Measurements from ENCODE around the gene FOXG1. TPM values are rescaled to one million over a fixed set of nuclear protein-coding genes. Genes with fewer than 3 reads are reported as not detected.

Gene FOXG1
- total and polyA plus RNA-seq, 2 donors from 2014 or later: not detected

DNA sequence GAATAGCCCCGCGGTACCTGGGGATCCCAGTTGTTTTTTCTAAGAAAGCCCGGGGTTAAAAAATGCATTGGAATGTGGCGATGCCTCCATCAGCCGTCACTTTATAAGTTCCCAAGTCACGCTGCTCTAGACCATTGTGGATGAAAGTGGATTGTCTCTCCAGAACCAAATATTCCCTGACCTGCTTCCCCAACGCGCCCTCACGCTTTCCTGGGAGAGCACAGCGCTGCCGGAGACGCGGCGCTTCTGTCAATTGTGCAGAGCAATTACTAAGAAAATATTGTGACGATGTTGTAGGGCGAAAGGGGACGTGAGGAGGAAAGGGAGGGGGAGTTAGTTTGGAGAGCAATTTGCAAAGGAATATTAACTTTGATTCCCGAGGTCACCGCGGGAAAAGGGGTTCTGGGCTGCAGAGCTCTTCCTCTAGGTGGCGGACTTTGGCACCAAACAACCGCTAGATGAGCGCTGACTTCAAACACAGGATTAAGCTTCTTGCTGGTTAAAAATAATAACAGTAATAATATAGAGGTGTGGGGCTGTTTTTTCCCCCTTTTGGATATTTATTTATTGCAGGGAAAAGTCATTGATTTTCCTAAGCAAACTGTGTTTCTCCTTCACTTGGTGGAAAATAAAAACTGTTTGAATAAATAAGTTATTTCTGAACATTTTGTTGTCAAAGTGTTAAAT lies 9.6 kb upstream of the FOXG1 start:
- peak in 3 of 5 donors; percentile 47 to 78 (median 59) for DNase-seq
- intact Hi-C loops (cut with DNase I): loop anchor here (10.0 kb wide), 2 partner anchors 778 to 1458 kb away; no protein-coding TSS in a partner anchor
- TF ChIP-seq, protein P1, sequence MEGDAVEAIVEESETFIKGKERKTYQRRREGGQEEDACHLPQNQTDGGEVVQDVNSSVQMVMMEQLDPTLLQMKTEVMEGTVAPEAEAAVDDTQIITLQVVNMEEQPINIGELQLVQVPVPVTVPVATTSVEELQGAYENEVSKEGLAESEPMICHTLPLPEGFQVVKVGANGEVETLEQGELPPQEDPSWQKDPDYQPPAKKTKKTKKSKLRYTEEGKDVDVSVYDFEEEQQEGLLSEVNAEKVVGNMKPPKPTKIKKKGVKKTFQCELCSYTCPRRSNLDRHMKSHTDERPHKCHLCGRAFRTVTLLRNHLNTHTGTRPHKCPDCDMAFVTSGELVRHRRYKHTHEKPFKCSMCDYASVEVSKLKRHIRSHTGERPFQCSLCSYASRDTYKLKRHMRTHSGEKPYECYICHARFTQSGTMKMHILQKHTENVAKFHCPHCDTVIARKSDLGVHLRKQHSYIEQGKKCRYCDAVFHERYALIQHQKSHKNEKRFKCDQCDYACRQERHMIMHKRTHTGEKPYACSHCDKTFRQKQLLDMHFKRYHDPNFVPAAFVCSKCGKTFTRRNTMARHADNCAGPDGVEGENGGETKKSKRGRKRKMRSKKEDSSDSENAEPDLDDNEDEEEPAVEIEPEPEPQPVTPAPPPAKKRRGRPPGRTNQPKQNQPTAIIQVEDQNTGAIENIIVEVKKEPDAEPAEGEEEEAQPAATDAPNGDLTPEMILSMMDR (IDR thresholded peaks at IDR 0.05; ENCODE audit: borderline replicate concordance, extremely low read depth, insufficient read depth): no peak
- Histone ChIP-seq H3K4me3 (ENCODE audit: low read length in 3 of 3) (no peak overlapping the region), H3K9ac (ENCODE audit: low read length in 3 of 3) (no peak overlapping the region), H3K4me1 (ENCODE audit: control insufficient read depth in 2 of 3, insufficient read depth in 2 of 3, low read depth in 1 of 3, low read length in 3 of 3) (peaks cover 0 to 9% (median 0%) of the 10 kb centered on the region in 3 donors), H3K9me3 (ENCODE audit: control insufficient read depth in 2 of 3, insufficient read depth in 1 of 3, low read length in 3 of 3) (no peaks in the 10 kb centered on the region), H3K36me3 (ENCODE audit: control insufficient read depth in 2 of 3, insufficient read depth in 3 of 3, low read length in 3 of 3) (no peaks in the 10 kb centered on the region), H3K27ac (ENCODE audit: low read depth in 2 of 2, low read length in 2 of 2) (no peak overlapping the region), H3K27me3 (ENCODE audit: control insufficient read depth, insufficient read depth, low read length) (peaks cover 71% of the 10 kb centered on the region)
- no peak for FAIRE-seq

DNA sequence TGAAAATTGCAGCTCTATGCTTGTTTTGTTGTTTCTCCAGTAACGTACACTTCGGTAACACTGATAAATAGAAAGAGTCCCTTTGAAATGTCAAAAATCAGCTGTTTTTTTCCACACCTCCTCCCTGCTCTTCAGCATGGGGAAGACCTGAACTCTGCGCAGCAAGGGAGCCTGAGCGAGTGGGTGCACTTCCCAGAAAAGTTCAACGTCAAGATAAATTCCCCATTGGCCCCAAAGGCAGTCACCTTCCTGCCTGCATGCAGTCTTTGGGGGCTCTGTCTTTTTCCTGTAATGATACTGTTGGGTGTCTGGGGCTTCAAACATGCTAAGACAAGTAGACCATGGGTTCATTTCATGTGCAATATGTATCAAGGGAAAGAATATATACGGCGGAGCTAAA lies 8.8 kb upstream of the FOXG1 start:
- no peak for FAIRE-seq
- Histone ChIP-seq H3K9ac (ENCODE audit: low read length in 3 of 3) (no peak overlapping the region), H3K9me3 (ENCODE audit: control insufficient read depth in 2 of 3, insufficient read depth in 1 of 3, low read length in 3 of 3) (no peaks in the 10 kb centered on the region), H3K27me3 (ENCODE audit: control insufficient read depth, insufficient read depth, low read length) (peaks cover 79% of the 10 kb centered on the region), H3K36me3 (ENCODE audit: control insufficient read depth in 2 of 3, insufficient read depth in 3 of 3, low read length in 3 of 3) (no peaks in the 10 kb centered on the region), H3K4me3 (ENCODE audit: low read length in 3 of 3) (no peak overlapping the region), H3K4me1 (ENCODE audit: control insufficient read depth in 2 of 3, insufficient read depth in 2 of 3, low read depth in 1 of 3, low read length in 3 of 3) (peaks cover 0 to 9% (median 0%) of the 10 kb centered on the region in 3 donors), H3K27ac (ENCODE audit: low read depth in 2 of 2, low read length in 2 of 2) (no peak overlapping the region)
- TF ChIP-seq, protein P1 (IDR thresholded peaks at IDR 0.05; ENCODE audit: borderline replicate concordance, extremely low read depth, insufficient read depth): no peak
- intact Hi-C loops (cut with DNase I): loop anchor here (10.0 kb wide), 2 partner anchors 777 to 1457 kb away; no protein-coding TSS in a partner anchor
- no peak for DNase-seq

- TF ChIP-seq, protein P1 (IDR thresholded peaks at IDR 0.05; ENCODE audit: borderline replicate concordance, extremely low read depth, insufficient read depth): no peak
- H3K9me3 ChIP-seq (ENCODE audit: control insufficient read depth in 2 of 3, insufficient read depth in 1 of 3, low read length in 3 of 3): no peaks in the 10 kb centered on the region
- intact Hi-C loops (cut with DNase I): loop anchor here (10.0 kb wide), 2 partner anchors 776 to 1456 kb away; no protein-coding TSS in a partner anchor
- H3K9ac ChIP-seq (ENCODE audit: low read length in 3 of 3): no peak overlapping the region
- peak in 1 of 5 donors; percentile 19 for DNase-seq
- H3K4me3 ChIP-seq (ENCODE audit: low read length in 3 of 3): no peak overlapping the region
- no peak for FAIRE-seq
- no peak overlapping the region for H3K27ac ChIP-seq (ENCODE audit: low read depth in 2 of 2, low read length in 2 of 2)
- no peaks in the 10 kb centered on the region for H3K36me3 ChIP-seq (ENCODE audit: control insufficient read depth in 2 of 3, insufficient read depth in 3 of 3, low read length in 3 of 3)
- H3K27me3 ChIP-seq (ENCODE audit: control insufficient read depth, insufficient read depth, low read length): peaks cover 82% of the 10 kb centered on the region
- H3K4me1 ChIP-seq (ENCODE audit: control insufficient read depth in 2 of 3, insufficient read depth in 2 of 3, low read depth in 1 of 3, low read length in 3 of 3): peaks cover 0 to 9% (median 0%) of the 10 kb centered on the region in 3 donors
Measured at GRCh38 chr14:28758253-28758884, 8.2 kb upstream of the FOXG1 start.
